NCI-H1417 (cell line): ENCODE measurements around the gene FHAD1.
"Not testable (repeated sequence)": the region's sequence is repeated elsewhere in the genome, so short reads cannot be mapped to it uniquely, and the experiment has no call there.

Source experiments
- DNase-seq, 3 experiments: peaks; one replicate each; lab custom pipeline; 2025; lab: John Stamatoyannopoulos, UW

The FHAD1 gene

GRCh38 chr1:15418806-15419515 lies 171.9 kb downstream of the FHAD1 start:
- no peak for DNase-seq

- DNase-seq: no peak
Measured at GRCh38 chr1:15420853-15421465, 173.9 kb downstream of the FHAD1 start.

DNA sequence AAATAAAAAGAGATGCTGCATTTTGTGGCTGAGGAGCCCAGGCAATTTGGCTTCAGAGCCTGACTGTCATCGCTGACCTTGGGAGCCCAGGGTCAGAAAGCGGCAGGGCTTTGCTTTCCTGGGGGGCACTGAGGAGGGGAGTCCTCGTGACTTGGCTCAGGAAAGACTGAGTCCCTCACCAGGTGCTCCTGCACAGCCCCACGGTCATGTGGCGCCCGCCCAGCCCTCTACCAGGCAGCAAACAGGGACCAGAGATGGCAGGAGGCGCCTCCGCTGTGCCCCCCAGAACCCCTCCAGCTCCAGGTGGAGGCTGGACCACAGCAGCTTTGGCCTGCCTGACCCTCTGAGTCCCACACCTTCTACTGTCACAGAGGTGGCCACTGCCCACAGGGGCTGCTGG lies 175.8 kb downstream of the FHAD1 start:
- no peak for DNase-seq

GRCh38 chr1:15423355-15424077 lies 176.5 kb downstream of the FHAD1 start:
- DNase-seq: no peak

DNA sequence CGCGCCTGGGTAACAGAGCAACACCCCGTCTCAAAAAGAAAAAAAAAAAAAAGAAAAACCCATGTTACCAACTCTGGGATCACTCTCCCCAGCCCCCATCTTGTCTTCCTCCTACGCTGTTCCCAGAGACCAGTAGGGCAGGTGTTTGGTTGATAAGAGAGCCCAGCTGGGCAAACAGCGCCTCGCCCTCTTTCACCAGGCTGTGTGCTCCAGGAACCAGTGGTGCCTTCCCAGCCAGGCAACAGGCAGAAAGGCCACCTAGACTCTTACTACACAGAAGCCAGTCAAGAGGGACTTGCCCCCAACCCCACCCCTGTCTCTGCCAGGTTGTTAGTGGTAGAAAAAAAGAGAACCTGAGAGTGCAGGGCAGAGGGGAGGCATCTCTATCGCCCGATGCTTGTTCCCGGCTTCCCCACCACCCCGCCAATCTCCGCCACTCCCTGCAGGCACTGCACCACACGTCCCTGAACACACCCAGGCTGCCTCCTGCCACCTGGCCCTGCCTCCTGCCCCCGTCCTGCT lies 177.2 kb downstream of the FHAD1 start:
- DNase-seq: peak; percentile 89 to 97 (median 89)

DNA sequence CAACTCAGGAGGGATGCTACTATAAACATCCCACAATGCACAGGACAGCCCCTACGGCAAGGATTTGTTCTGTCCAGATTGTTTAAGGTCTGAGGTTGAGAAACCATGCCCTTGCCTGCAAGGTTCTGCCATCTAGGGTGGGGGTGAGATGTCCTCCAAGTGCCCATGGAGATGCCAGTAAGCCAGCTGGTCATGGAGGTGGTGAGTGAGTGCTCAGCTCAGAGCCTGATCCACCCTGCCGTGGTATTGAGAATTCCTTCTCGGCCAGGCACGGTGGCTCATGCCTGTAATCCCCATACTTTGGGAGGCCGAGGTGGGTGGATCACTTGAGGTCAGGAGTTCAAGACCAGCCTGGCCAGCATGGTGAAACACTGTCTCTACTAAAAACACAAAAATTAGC lies 178.0 kb downstream of the FHAD1 start:
- DNase-seq: no peak

DNA sequence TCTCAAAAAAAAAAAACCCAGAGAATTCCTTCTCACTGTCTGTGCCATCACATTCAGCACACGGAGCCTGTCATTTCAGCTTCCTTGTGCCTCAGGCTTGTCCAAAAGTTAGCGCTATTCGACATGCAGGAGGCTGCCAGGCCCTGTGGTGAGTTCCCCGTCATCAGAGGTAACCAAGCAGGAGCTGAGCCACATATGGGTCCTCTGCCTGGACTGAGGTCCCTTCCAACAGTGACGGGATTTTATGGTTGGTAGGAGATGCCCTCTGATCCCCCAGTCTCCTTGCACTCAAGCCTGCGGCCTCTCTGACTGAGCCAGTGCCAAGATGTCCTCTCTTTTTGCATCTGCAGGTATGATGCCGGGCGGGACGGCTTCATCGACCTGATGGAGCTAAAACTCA lies 178.5 kb downstream of the FHAD1 start:
- no peak for DNase-seq

DNA sequence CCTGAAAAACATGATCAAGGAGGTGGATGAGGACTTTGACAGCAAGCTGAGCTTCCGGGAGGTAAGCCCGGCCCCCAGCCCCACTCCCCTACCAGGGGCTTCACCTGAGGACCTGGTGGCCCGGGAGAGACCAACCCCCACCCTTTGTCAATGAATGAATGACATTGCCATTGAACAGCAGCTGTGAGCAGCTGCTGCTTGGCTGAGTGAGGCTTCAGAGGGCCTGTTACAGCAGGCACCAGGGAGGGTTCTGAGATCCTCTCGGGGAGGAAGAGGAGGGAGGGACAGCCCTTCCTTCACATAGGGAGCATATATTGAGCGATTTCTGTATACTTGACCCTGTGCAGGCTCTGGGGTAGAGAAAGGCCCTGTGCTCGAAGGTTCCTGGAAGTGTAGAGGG lies 178.9 kb downstream of the FHAD1 start:
- no peak for DNase-seq

DNA sequence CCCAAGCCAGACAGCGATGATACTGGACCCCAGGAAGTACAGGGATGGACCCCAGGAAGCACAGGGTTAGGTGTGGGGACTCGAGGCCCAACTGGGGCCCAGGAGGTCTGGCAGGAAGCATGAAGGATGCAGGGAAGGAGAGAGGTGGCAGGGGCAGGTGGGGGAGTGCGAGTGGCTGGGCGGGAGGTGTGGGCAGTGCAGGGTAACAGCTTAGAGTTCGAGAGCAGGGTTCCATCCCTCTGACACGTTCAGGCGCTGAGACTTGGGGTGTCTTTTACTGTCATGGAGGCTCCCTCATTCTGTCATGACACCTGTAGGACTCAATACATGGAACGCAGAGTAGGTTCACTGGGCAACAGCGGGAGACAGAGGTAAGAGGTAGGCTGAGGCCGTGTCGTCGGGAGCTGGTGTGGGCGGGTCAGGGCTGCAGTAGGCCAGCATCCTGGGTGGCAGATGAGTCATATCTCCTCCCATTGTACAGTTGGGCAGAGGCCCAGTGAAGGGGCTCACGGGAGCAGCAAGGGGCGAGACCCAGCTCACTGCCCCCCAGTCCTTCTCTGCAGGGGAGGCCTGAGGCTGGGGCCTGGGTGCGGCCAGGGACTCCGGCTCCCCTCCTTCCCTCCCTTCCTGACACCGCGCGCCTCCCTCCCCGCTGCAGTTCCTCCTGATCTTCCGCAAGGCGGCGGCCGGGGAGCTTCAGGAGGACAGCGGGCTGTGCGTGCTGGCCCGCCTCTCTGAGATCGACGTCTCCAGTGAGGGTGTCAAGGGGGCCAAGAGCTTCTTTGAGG lies 179.7 kb downstream of the FHAD1 start:
- DNase-seq: no peak

GRCh38 chr1:15427280-15427666 lies 180.2 kb downstream of the FHAD1 start:
- no peak for DNase-seq

DNA sequence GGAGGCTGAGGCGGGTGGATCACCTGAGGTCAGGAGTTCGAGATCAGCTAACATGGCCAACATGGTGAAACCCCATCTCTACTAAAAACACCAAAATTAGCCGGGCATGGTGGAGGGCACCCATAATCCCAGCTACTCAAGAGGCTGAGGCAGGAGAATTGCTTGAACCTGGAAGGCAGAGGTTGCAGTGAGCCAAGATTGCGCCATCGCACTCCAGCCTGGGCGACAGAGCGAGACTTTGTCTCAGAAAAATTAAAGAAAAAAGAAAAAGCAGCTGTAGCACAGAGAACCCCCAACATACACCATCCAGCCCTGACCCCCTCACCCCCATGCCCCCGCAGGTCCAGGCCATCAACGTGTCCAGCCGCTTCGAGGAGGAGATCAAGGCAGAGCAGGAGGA lies 181.2 kb downstream of the FHAD1 start:
- DNase-seq: not testable (repeated sequence)

DNA sequence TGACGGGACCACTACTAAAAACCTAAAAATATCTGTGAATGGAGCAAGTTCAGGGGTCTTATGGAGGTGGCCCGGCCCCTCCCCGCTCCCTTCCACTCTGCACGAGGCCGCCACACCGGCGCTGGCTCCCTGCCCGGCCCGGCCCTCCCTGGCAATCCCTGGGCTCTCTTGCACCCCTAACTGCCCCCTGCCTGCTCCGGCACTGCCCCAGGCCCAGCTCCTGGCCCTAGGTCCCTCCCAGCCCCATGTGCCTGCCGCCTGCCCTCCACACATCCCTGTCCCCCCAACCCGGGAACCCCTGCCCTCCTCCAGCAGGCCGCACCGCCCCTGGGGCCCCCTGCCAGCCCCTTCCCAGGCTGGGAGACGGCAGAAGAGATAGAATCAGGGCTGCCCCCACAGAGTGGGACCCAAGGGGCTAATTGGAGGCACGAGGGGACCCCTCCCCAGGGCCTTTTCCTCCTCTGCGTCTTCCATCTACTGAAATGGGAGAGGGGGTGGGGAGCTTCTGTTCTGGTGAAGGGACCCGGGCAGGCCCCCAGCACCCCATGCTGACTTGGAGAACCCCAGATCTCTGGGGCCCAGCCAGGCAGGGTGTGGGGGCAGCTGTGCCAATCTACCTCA lies 181.9 kb downstream of the FHAD1 start:
- DNase-seq: no peak

- DNase-seq: no peak
Measured at GRCh38 chr1:15429701-15430149, 182.7 kb downstream of the FHAD1 start.

GRCh38 chr1:15430787-15431570 lies 184.0 kb downstream of the FHAD1 start:
- DNase-seq: peak; percentile 9 to 66 (median 29)

GRCh38 chr1:15431571-15431948 lies 184.5 kb downstream of the FHAD1 start:
- DNase-seq: no peak

GRCh38 chr1:15432324-15432723 lies 185.3 kb downstream of the FHAD1 start:
- peak in 2 of 3 experiments; percentile 19 to 53 for DNase-seq

GRCh38 chr1:15433471-15433870 lies 186.4 kb downstream of the FHAD1 start:
- no peak for DNase-seq

DNA sequence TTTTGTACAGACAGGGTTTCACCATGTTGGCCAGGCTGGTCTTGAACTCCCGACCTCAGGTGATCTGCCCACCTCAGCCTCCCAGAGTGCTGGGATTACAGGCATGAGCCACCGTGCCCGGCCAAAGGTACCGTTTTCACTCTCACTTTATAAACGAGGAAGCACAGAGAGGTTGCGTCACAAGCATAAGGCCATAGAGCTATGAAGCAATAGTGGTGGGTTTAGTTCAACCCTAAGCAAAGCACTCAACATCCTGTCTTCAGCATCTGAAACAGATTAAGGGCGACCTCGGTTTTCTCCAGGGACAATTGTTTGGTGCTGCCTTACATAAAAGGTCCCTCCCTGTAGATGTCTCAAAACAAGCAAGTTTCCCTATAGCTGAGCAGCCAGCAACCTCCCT lies 187.7 kb downstream of the FHAD1 start:
- not testable (repeated sequence) for DNase-seq

DNA sequence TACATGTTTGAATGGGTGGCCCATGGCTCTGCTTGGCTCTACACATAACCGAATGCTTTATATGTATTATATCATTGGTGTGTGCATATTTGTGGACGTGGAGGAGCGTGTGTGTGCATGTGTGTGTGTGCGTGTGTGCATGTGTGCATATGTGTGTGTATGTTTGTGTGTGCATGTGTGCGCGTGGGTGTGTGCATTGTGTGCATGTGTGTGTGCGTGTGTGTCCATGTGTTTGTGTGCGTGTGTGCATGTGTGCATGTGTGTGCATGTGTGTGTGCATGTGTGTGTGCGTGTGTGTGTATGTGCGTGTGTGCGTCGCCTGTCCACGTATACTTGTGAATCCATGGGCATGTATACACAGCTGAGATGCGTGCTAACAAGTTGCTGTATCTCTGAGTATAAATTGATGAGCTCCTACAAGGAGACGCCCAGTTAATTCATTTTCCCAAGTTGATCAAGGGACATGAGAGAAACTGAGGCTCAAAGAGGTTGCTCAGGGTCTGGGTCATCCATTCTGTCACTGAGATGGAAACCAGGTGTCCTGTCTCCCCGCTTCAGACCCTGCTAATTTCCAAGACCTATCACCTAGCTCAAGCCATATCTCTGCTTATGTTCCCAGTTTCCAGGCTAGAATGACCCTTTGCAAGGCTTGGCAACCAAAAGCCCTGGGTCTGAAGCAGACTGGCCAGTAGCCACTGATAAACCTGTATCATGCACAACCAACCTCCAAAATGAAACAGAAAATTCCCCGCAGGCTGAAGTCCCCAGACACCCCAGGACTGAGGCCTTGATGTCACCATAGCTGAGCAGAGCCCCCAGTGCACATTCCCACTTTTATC lies 188.4 kb downstream of the FHAD1 start:
- DNase-seq: no peak

- peak in 1 of 3 experiments; percentile 24 for DNase-seq
Measured at GRCh38 chr1:15436881-15437442, 189.9 kb downstream of the FHAD1 start.
